Hematopoietic multipotent progenitor cell treated with erythropoietin and hydrocortisone succinate and interleukin-3 and kit ligand, for 15 days (in vitro differentiated cells): Measurements from ENCODE around the gene TNS3.
A peak's percentile ranks its signal among the peaks of the same experiment; 100 is the strongest.

Experiments
- DNase-seq: peaks from one replicate; pipeline ENCODE4 v3.0.0-alpha.2; 2015; ENCODE audit warnings: low spot score

Gene TNS3

DNA sequence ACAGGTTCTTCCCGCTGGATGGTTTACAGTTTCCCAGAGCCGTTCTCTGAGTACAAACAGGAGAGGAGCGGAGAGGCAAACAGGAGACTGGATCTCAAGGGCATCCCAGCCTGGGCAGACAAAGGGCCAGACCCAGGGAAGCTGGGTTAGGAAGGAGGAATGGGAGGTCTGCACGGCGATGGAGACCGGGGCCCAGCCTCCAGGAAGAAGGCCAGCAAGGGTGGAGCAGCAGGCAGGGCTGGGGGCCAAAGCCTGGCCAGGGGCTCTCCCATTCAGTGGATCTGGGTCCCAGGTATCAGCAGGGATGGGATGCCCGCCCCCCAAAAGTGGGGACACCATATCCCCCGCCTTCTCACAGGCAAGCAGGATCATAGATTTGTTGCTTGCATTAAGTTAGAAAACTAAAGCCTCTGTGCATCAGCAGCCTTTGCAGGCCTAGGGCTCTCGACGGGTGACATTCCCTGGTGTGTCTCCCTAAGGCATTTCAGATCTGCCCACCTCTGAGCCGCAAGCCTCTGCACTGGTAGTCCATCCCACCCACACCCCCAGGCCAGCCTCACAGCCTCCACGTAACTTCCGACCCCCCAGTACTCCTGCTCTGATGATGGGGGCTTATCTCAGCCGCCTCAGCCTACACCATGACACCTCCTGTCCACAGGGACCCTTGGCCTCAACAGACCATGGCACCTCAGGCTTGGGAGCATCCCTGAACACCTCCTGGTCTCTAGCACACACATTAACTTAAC lies 59.9 kb downstream of the TNS3 start:
- no peak for DNase-seq

DNA sequence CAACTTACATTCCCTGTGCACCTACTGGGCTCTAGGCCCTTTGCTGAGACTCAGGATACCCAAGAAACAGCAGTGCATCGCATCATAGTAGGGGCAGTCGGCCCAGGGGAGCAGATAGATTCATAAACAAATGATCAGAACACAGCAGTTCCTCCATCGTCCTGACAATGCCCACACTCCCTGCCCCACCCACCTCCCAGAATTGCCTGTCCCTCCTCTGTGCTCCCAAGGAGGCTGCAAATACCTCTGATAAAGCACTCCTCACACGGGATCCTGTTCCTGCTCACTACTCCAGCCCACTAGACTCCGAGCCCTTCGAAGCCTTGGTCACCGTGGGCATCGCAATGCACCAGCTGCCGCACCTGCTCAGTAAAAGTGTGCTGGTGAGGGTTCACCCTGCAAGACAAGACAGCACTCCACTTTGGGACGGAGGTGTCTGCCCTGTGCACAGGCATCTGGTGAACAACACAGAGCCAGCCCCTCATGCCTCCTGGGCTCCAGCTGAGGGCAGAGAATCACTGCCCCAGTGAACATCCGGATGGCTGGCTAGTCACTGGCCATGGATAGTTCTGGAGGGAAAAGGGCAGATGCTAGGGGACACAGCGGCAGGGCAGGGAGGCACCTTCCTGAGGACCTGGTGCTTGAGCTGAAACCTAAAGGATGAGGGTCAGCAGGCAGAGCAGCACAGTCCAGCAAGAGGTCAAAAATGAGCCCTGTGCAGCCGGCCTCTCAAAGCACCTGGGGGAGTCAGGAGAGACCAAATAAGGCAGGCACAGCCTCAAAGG lies 60.7 kb downstream of the TNS3 start:
- DNase-seq, result no peak

DNA sequence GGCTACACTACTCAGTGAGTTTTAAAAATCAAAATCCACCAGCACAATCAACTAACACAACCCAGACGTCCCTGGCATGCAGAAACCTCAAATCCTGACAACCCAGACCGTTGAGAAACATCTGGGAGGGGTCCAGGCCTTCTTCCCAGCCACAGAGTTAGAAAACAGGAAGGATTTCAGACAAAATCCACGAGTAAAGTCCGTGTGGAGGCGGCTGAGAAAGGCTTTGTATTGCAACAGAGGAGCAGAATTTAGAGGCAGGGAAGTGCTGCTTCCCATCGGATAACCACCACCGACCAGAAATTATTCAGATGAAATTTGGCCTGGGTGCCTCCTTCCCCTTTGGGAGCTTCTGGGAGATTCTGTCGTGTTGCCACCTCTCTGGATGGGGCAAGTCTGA lies 61.5 kb downstream of the TNS3 start:
- DNase-seq, result no peak

DNA sequence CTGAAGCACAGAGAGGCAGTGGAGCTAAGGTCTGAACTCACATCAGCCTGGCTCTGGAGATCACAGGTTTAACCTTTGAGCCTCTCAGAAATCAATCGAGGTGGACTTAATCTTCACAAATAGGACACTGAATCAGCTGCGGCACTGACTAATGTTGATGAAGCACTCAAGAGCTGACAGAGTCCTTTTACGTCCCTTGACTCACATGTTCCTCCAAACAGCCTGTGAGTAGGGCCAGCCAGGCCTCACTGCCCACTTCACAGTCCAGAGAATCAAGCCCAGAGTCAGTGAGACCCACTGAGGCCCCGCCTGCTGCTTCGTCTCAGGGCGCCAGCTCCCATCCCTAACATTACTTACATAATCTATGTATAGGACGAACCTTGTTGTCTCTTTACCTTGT lies 63.1 kb downstream of the TNS3 start:
- no peak for DNase-seq

DNA sequence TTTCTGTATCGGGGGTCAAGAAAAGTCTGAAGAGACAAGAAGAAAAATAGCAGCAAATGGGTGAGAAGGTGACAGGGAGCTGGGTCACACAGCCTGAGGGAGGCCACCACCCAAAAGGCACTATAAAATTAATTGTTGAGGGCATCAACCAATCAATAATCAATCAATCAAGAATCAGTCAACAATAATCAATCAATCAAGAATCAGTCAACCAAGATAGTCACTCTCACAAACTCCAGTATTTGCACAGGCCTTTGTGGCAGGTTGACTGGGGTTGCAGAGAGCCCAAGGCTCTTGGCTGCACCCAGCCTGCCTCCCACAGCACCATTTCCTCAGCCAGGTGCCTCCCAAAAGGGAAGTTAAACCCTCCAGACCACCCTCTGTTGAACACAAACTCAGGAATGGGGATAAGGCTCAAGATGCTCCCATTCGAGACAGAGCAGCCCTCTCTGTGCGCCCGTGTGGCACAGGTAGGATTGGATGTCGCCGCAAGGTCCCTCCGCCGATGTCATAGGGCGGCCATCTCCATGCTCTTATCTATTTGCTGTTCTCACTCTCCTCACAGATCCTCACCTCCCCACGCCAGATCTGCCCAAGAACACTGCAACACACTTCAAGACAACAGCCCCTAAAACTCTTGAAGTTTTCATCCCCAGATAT lies 64.0 kb downstream of the TNS3 start:
- no peak for DNase-seq

DNA sequence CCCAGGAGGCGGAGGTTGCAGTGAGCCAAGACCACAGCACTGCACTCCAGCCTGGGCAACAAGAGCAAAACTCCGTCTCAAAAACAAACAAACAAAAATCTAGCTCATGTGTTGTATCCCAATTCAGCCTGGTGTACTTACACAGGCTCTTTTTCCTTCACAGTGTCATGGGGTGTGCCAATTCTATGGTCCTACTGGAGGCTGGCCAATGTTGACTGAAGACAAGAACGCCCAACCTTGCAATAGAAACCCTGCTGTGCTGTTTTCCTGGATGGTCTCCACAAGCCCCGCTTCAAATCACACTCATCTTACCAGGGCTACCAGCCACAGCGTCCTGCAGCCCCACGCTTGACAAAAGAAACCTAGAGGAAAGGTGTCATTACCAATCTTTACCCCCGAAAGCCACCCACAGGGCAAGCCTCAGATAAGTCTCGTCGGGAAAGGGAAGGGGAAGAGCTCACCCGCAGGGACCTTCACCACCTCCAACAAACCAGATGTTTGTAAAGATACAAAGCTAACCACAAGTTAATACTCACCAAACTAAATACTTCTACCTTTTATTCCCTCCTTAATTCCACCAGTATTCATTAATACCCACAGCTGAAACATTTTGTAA lies 64.8 kb downstream of the TNS3 start:
- peak; percentile 13 for DNase-seq

DNA sequence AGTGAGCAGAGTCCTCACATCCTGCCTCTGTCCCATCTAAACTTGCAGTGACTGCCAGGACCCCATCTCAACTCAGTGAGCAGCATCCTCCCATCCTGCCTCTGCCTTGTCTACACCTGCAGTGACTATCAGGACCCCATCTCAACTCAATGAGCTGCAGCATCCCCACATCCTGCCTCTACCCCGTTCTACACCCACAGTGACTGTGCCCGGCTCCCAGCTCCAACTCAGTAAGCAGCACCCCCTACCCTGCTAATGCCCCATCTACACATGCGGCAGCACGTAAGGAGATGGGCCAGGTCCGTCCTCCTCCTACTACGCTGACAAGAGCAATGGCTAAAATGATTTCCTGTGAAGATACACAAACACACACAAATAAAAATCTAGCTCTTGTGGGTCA lies 65.5 kb downstream of the TNS3 start:
- no peak for DNase-seq

DNA sequence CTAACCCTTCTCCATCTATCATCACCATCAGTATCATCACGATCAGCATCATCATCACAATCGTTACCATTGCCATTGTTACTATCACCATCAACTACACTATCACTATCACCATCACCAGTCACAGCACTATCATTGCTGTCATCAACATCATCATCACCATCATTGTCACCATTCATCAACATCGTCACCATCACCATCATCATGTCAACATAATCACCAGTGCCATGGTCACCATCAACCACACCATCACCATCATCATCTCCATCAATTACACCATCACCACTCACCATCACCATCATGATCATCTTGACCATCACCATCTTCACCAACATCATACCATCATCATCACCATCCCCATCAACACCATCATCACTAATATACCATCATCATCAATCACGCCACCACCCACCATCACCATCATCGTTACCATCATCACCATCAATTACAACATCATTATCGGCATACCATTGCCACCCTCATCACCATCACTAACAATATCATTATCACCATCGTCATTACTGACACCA lies 66.5 kb downstream of the TNS3 start:
- DNase-seq, result no peak

DNA sequence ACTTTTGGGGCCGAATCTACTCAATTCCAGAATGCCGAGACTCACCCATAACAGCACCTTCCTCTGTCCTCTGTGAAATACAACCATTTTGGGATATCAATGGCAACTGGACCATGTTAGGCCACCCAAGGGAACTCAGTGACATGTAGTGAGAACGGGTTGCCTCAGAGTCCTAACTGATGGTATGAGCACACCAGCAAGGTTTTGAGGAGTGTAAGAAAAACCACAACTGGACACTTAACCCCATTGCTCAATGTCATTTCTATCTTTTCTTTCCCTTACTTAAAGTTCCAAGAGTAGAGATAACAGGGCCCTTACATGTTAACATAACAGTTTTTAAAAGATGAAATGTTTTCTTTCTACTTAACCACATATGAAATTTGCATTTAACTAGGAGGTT lies 67.1 kb downstream of the TNS3 start:
- DNase-seq, result no peak

DNA sequence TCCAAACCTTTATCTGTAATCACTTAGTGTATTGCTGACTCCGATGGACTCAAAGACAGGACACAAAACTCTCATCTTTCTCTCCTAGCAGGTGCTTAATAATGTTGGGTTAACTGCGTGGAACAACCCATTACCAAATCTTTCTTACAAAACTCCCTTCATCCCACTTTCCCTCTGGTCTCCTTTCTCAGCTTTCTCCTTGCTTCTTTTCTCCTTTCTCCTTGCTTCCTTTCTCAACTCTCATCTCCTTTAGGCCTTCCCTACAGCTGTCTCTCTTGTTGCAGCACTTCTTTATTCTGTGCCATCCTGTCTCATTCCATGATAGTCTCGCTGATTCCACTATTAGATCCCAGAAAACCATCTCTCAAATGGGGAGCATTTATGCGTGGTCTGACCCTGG lies 67.5 kb downstream of the TNS3 start:
- no peak for DNase-seq

DNA sequence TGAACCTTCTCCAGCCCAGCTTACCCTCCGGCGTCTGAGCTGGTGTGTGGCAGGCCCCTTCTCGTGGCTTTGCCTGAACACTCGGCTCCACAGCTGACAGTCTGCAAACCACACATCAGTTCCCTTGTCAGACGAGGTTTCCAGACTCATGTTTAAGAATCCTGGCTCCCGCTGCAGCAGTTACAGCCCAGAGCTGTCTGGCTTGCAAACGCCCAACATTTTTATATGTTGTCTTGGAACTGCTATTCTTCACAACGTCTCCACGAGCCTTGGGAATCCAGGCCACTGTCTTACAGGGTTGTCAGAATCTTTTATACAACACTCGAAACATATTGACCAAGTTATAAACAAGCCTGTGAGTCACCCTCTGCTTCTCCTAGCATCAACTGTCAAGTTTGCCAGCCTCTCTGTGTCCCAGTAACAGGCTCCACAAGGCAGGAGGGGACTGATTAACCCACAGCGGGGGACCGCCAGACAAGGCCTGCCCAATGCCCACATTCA lies 68.1 kb downstream of the TNS3 start:
- DNase-seq, result no peak

DNA sequence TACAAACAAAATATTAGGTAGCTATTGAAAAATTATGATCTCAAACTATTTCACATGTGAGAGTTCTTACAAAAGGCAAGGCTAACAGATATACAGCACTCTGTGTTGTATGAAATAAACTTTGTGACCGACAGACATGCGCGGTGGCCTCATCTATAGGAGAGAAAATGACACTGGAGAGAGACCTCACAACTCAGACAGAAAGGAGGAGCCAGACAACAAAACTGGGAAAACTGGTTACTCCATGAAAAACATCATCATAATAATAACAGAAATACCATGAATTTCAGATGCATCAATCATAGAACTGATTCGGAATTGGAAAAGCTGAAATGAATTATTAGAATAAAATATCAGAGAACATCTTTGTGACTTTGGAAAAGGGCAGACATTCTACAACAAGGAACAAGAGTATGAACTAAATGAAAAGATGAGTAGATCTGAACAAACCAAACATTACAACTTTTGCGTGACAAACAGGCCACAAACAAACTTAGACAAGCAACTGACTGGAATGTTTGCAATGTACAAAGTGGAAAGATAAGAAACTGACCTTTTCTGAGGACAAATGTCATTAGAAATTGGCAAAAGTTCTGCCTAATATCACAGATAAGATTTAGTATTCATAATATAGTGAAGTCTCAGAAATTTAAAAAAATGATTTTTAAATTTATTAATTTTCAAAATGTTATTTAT lies 69.3 kb downstream of the TNS3 start:
- DNase-seq, result no peak

DNA sequence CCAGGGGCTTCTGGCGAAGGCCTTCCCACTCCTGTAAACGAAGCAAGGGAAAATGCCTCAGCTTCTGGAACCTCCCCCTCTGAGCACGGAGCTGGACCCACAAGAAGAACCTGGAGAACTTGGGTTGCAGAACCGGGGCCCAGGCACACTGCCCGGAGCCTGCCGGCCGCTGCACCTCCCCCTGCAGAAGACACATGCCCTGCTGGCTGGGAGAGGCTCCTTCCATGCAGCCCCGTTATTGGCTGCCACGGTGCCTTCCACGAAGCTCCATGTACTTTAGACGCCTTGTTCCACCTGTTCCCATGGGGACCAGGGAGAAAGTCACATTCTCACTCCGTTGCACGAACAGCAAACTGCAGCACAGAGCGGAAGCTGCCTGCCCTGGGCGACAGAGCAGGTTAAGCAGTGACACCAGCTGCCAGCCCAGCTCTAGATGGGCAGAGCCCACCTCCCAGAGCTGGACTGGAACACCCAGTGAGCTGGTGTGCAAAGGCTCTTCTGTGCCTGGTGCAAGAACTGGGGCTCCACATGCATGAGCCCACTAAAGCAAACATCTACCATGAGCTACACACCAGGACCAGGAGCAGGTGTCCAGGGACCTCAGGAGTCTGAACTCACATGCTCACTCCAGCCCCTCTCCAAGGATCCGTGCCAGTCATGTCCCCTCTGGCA lies 70.1 kb downstream of the TNS3 start:
- DNase-seq, result no peak

DNA sequence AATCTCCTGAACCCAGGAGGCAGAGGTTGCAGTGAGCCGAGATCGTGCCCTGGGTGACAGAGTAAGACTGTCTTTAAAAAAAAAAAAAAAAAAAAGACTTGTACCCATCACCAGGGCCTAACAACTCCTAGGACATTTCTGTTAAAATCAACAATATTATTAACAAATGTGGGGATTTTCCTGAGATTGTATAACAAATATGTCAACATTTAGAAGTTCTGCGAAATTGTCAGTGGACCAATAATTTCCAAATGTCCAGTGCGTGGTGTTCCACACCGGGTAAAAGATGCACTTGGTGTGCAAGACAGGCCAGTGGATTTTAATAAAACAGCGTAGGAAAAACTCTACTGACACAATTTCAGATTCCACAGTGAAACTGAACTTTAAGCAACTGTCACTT lies 71.1 kb downstream of the TNS3 start:
- no peak for DNase-seq

DNA sequence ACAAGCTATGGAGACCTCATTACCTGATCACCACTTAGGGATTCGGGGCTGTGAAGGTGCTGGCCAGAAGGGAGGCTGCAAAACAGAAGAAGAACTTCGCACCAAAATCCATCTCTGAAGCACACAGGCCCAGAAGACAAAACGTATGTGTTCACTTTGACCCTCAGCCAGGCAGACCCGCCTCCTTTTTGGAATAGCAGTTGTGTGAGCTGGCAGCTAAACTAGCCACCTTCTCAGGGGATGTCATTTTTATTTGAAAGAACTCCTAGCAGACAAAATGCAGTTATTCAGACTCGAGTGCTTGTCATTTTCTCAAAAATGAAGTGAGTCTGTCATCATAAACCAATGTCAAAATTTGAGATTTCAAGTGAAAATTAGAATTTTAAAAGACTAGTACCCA lies 71.7 kb downstream of the TNS3 start:
- no peak for DNase-seq

DNA sequence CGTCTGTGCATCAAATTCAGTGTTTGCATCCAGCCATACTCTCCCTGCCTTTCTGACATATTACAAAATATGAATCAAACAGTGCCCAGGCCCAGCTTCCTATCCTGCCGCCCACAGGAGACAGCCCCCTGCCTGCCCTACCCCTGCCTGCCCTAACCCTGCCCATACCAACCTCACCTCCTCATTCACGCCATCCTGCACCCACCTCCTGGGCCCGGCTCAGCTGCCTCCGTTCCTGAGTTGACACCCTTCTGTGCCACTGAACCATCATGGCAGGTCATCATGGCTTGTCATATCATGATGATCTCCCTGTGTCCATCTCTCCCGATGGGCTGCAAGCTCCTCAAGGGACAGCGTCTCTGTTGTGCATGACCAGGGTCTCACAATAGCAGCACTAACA lies 72.3 kb downstream of the TNS3 start:
- DNase-seq, result no peak

DNA sequence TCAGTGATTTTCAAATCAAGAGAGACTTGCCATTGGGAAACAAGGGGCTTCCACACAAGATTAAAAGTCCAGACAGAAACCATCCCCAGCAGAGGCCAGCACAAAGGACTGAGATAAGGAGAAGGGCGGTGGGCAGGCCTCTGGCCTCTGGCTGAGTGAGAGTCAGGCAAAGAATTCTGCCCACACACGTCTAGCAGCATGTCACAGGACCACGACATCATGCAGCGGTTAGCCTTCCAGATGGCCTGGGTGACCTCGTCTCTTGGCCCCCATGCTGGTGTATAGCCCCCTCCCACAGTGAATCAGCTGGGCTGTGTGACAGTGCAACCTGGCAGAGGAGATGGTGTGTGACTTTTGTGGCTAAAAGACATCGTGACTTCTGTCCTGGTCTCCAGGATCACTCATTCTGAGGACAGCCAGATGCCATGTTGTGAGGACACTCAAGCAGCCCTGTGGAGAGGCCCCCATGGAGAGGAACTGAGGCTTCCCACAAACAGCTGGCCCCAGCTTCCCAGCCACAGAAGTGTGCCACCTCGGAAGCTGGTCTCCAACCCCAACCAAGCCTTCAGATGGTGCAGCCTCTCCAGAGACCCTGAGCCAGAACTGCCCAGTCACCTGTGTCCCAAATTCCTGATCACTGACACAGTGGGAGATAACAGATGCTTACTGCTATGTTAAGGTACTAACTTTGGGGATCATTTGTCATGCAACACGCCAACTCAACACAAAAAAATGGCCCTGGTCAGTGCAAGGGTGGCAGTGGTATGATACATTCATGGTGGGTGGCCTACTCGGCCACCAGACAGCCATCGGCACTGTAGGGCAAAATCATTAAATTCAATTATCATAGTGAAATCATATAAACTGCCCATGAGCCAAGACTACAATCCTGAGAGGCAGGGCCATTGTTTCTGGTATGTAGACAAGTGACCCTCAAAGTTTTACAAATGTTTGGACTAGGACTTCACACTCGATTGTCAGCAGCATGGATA lies 73.2 kb downstream of the TNS3 start:
- DNase-seq, result no peak

DNA sequence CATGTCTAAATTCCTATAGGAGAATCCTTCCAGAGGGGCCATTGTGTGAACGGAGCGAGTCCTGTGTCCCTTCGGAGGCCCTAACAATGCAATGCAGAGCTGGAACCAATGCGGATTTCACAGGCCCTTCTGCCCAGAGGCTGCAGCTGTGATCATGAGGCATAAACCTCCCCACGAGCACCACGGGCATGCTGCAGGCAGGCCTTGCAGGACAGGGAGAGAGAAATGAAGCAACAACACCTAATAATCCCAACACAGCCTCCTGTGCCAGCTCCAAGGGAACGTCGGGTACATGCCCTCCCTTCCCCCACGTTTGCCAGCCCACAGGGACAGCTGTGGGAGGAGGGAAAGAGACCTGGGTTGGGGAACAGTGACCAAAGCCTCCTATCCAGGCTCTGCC lies 74.4 kb downstream of the TNS3 start:
- no peak for DNase-seq

DNA sequence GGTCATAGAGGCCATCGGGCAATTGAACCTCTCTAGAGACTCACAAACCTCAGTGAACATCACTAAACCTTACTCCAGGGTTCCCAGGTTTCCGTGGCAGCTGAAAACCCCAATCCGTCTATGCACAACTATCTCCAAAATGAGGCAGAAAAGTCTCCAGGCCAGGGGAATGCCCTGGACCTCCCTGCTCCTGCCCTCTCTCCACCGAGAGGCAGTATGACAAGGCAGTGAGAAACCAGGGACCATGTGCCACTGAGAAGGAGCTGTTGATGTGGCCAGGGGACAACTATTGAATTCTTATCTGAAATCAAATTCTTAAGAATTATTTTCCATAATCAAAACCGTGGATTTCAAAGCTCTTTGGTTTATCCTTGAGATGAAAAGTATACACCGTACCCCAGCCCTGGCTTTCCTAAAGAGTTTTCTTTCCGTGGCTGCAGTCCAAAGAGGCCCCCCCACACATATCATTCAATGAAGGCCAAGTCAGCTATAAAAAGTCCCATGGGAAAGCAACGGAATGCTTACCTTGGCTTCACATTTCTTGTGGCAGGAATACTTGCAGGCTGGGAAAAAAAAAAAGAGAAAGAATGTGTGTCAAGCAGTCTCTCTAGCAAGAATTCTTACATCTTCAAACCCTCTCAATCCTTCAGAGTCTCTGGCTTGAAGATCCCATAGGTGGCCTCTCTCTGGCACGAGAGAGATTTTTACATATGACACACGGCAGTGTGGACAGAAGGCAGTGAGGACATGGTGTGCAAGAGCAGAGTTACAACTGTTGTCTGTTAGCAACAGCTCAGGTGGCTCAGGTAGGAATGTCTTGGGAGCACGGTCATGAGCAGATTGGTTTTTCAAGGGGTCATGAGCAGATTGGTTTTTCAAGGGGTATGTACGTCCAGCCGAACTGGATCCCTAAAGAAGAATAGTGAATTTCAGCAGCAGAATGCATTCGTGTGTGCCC lies 75.2 kb downstream of the TNS3 start:
- no peak for DNase-seq
